GM20000 (cell line): Measurements from ENCODE around the gene TMEM187.

Source experiments
- DNase-seq: peaks from one replicate; pipeline ENCODE4 v3.0.0; 2012; ENCODE audit warnings: low spot score
- CTCF ChIP-seq: IDR thresholded peaks from 2 replicates; pipeline ENCODE4 v1.5.1; 2012; ENCODE audit warnings: mild to moderate bottlenecking, control low read depth; ENCODE audit errors: extremely low read depth, missing control alignments

The TMEM187 gene

GRCh38 chrX:154028502-154029184 lies 56.1 kb downstream of the TMEM187 start:
- no peak for TF ChIP-seq CTCF
- DNase-seq: no peak

- no peak for TF ChIP-seq CTCF
- DNase-seq: no peak
Observed at GRCh38 chrX:154029439-154029838, 56.9 kb downstream of the TMEM187 start.

GRCh38 chrX:154030266-154030665 lies 57.7 kb downstream of the TMEM187 start:
- no peak for DNase-seq
- TF ChIP-seq CTCF: no peak

- no peak for DNase-seq
- TF ChIP-seq CTCF: no peak
Observed at GRCh38 chrX:154030715-154031305, 58.3 kb downstream of the TMEM187 start.

GRCh38 chrX:154032160-154032559 lies 59.6 kb downstream of the TMEM187 start:
- no peak for DNase-seq
- no peak for TF ChIP-seq CTCF

GRCh38 chrX:154032653-154033052 lies 60.1 kb downstream of the TMEM187 start:
- no peak for TF ChIP-seq CTCF
- DNase-seq: no peak
